Prostate gland (tissue), 2 donors: Measurements from ENCODE around the gene BBC3. TPM values are rescaled to one million over a fixed set of nuclear protein-coding genes. Genes with fewer than 3 reads are reported as not detected.

ENCODE experiments used
- DNase-seq: peaks from one replicate; pipeline ENCODE4 v3.0.0-alpha.2; 2019; ENCODE audit warnings: low spot score
- H3K27ac ChIP-seq, 2 donors: fragments of 200-600 bp; sonication (generic); 2 replicates each; pipeline ENCODE4 v1.5.1; 2017 to 2019
- H3K27me3 ChIP-seq: fragments of 200-600 bp; sonication (generic); replicated peaks from 2 replicates; pipeline ENCODE4 v1.5.1; 2019; ENCODE audit not compliant: insufficient read depth
- H3K36me3 ChIP-seq, 2 donors: fragments of 200-600 bp; sonication (generic); 1 replicate in 1 of 2; 2 replicates in 1 of 2; pipeline versions ENCODE4 v1.5.1 to v1.8.1; 2017 to 2019
- H3K4me1 ChIP-seq: fragments of 200-600 bp; sonication (generic); replicated peaks from 2 replicates; pipeline ENCODE4 v1.5.1; 2019
- H3K4me3 ChIP-seq, 2 donors: fragments of 200-600 bp; sonication (generic); 2 replicates each; pipeline ENCODE4 v1.5.1; 2017 to 2019
- H3K9me3 ChIP-seq: fragments of 200-600 bp; sonication (generic); 2 replicates; pipeline ENCODE4 v1.5.1; 2017
- CTCF ChIP-seq, 4 experiments: fragments of 200-600 bp in 2 of 4; fragments of 450-650 bp in 2 of 4; sonication (generic) in 2 of 4; IDR thresholded peaks; 1 replicate in 3 of 4; 2 replicates in 1 of 4; pipeline ENCODE4 v1.5.1; 2016 to 2019; ENCODE audit warnings: antibody characterized with exemption in 4 of 4, mild to moderate bottlenecking in 2 of 4, moderate library complexity in 2 of 4
- POLR2A ChIP-seq: fragments of 450-650 bp; IDR thresholded peaks from one replicate; pipeline ENCODE4 v1.6.1; 2016; ENCODE audit warnings: antibody characterized with exemption, mild to moderate bottlenecking
- POLR2AphosphoS5 ChIP-seq: sonication (generic); formaldehyde crosslinking; IDR thresholded peaks from one replicate; pipeline ENCODE4 v1.6.1; 2017; ENCODE audit warnings: antibody characterized with exemption
- WGBS: methylation state at CpG from one replicate; pipeline ENCODE4 v1.1.5; 2018; 5-methylcytosine and 5-hydroxymethylcytosine counted together
- intact Hi-C: fragments of 100-400 bp; cut with DNase I; formaldehyde crosslinking; loops from one replicate; pipeline ENCODE4 v1.14.2; 2022
- total RNA-seq, 2 donors: library from RNA; depleted of rRNA; stranded (reverse); fragments of >200 nt; gene quantifications; one replicate each; pipeline ENCODE4 v1.1.0, GENCODE V29; 2016

Gene BBC3
- total RNA-seq, 2 donors from 2014 or later = 11.1 to 12.8 TPM

GRCh38 chr19:47210689-47211316 is 20.2 kb downstream of the BBC3 start:
- Histone ChIP-seq H3K27ac (peak overlapping the region in 1 of 2 donors; percentile 53), H3K36me3 (no peaks in the 10 kb centered on the region), H3K4me3 (no peak overlapping the region), H3K9me3 (no peaks in the 10 kb centered on the region), H3K27me3 (no peaks in the 10 kb centered on the region), H3K4me1 (no peaks in the 10 kb centered on the region)
- 35% methylated on average over 19 of the region's 19 CpGs for WGBS
- intact Hi-C loops = loop anchor here (2.0 kb wide), 1 partner anchor 36 kb away; no protein-coding TSS in a partner anchor
- TF ChIP-seq CTCF (IDR thresholded peaks at IDR 0.05) (peak; percentile 44 to 87 (median 84)), POLR2AphosphoS5 (peak; percentile 72), POLR2A (no peak)
- peak; percentile 78 for DNase-seq

GRCh38 chr19:47210180-47210490 is 20.9 kb downstream of the BBC3 start:
- no peak for DNase-seq
- intact Hi-C loops = loop anchor here (2.0 kb wide), 1 partner anchor 37 kb away; no protein-coding TSS in a partner anchor
- no peak overlapping the region for H3K4me3 ChIP-seq
- H3K9me3 ChIP-seq = no peaks in the 10 kb centered on the region
- no peaks in the 10 kb centered on the region for H3K27me3 ChIP-seq
- no peaks in the 10 kb centered on the region for H3K36me3 ChIP-seq
- no peak overlapping the region for H3K27ac ChIP-seq
- TF ChIP-seq POLR2A (no peak), POLR2AphosphoS5 (no peak), CTCF (IDR thresholded peaks at IDR 0.05) (no peak)
- no peaks in the 10 kb centered on the region for H3K4me1 ChIP-seq

GRCh38 chr19:47209319-47210179 is 21.4 kb downstream of the BBC3 start:
- WGBS = 76% methylated on average over 13 of the region's 13 CpGs
- intact Hi-C loops = loop anchor here (2.0 kb wide), 1 partner anchor 37 kb away; no protein-coding TSS in a partner anchor
- TF ChIP-seq POLR2AphosphoS5 (no peak), POLR2A (no peak)
- H3K36me3 ChIP-seq = no peaks in the 10 kb centered on the region
- no peak for DNase-seq
- no peak overlapping the region for H3K27ac ChIP-seq
- no peaks in the 10 kb centered on the region for H3K9me3 ChIP-seq
- no peak overlapping the region for H3K4me3 ChIP-seq
- H3K4me1 ChIP-seq = no peaks in the 10 kb centered on the region
- H3K27me3 ChIP-seq = no peaks in the 10 kb centered on the region

- no peaks in the 10 kb centered on the region for H3K4me1 ChIP-seq
- DNase-seq = no peak
- no peak overlapping the region for H3K27ac ChIP-seq
- 88% methylated on average over 3 of the region's 3 CpGs for WGBS
- no peak overlapping the region for H3K4me3 ChIP-seq
- TF ChIP-seq CTCF (IDR thresholded peaks at IDR 0.05) (no peak), POLR2A (no peak)
- intact Hi-C loops = no loop called here
- no peaks in the 10 kb centered on the region for H3K9me3 ChIP-seq
- H3K27me3 ChIP-seq = no peaks in the 10 kb centered on the region
- H3K36me3 ChIP-seq = no peaks in the 10 kb centered on the region
These were observed 27.7 kb downstream of the BBC3 start for GRCh38 chr19:47203254-47203653.

- no peaks in the 10 kb centered on the region for H3K4me1 ChIP-seq
- no peaks in the 10 kb centered on the region for H3K27me3 ChIP-seq
- no peak overlapping the region for H3K4me3 ChIP-seq
- WGBS = 89% methylated on average over 3 of the region's 3 CpGs
- H3K27ac ChIP-seq = no peak overlapping the region
- intact Hi-C loops = no loop called here
- no peak for TF ChIP-seq POLR2AphosphoS5
- no peak for TF ChIP-seq POLR2A
- TF ChIP-seq CTCF (IDR thresholded peaks at IDR 0.05) = no peak
- no peaks in the 10 kb centered on the region for H3K9me3 ChIP-seq
- DNase-seq = no peak
- H3K36me3 ChIP-seq = no peaks in the 10 kb centered on the region
These were observed 30.5 kb downstream of the BBC3 start for GRCh38 chr19:47200530-47200929.
